CD4-positive, alpha-beta T cell treated with Interleukin-4 for 1 hour (primary cell): ENCODE data around the gene MRPL55.

Experiments
- DNase-seq, 2 donors: peaks; one replicate each; pipeline ENCODE4 v3.0.0-alpha.2; 2020 to 2022

MRPL55 gene

DNA sequence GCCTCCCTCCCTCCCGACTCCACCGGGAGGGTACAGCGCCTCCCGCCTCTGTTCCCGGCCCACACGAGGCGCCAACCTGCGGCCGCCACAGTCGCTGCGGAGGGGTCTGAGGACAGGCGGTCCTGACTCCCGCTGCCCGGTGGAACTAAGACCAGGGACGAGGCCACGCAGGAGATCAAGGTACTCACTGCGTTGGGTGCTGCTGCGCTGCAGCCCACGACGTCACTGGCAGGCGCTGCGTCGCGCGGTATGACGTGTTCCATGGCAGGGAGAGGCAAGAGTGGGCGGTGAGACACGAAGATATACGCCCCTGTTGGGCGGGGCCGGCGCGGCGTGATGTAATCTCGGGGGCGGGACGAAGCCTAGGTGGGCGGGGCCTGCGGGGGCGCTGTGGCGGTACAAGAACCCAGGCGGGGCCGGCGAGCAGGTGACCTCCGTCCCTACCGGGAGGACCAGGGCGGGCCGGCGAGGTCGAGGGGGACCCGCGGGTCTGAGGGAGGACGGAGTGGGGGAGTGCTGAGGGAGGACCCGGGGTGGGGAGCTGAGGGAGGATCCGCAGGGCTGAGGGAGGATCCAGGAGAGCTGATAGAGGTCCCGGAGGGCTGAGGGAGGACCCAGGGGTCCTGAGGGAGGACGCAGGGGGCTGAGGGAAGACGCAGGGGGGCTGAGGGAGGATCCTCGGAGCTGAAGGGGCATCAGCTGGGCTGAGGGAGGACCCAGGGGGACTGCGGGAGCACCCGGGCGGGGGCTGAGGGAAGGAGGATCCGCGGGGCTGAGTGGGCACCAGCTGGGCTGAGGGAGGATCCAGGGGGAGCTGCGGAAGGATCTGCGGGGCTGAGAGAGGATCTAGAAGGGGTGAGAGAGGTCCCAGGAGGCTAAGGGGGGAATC lies at the start of gene MRPL55:
MRPL55 (minus strand) TSS at position 227 of the 889 bp plus-strand sequence. CDS start 1,039 bp downstream, outside the sequence.
- DNase-seq, result peak; percentile 97 to 98

DNA sequence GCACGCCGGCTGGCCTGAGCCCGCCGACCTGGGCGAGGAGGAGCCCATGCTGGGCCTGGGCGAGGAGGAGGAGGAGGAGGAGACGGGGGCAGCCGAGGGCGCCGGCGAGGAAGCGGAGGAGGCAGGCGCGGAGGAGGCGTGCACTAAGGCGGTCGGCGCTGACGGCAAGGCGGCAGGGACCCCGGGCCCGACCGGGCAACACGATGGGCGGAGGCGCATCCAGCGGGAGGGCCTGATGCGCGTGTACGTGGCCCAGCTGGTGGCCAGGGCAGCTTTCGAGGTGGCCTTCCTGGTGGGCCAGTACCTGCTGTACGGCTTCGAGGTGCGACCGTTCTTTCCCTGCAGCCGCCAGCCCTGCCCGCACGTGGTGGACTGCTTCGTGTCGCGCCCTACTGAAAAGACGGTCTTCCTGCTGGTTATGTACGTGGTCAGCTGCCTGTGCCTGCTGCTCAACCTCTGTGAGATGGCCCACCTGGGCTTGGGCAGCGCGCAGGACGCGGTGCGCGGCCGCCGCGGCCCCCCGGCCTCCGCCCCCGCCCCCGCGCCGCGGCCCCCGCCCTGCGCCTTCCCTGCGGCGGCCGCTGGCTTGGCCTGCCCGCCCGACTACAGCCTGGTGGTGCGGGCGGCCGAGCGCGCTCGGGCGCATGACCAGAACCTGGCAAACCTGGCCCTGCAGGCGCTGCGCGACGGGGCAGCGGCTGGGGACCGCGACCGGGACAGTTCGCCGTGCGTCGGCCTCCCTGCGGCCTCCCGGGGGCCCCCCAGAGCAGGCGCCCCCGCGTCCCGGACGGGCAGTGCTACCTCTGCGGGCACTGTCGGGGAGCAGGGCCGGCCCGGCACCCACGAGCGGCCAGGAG lies 49.3 kb upstream of the MRPL55 start:
- no peak for DNase-seq

DNA sequence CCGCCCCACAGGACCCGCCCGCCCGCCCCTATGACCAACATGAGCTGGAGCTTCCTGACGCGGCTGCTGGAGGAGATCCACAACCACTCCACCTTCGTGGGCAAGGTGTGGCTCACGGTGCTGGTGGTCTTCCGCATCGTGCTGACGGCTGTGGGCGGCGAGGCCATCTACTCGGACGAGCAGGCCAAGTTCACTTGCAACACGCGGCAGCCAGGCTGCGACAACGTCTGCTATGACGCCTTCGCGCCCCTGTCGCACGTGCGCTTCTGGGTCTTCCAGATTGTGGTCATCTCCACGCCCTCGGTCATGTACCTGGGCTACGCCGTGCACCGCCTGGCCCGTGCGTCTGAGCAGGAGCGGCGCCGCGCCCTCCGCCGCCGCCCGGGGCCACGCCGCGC lies 48.6 kb upstream of the MRPL55 start:
- no peak for DNase-seq

- no peak for DNase-seq
These were observed 48.0 kb upstream of the MRPL55 start for GRCh38 chr1:228156941-228157728.

GRCh38 chr1:228156515-228156881 lies 47.4 kb upstream of the MRPL55 start:
- DNase-seq, result no peak

DNA sequence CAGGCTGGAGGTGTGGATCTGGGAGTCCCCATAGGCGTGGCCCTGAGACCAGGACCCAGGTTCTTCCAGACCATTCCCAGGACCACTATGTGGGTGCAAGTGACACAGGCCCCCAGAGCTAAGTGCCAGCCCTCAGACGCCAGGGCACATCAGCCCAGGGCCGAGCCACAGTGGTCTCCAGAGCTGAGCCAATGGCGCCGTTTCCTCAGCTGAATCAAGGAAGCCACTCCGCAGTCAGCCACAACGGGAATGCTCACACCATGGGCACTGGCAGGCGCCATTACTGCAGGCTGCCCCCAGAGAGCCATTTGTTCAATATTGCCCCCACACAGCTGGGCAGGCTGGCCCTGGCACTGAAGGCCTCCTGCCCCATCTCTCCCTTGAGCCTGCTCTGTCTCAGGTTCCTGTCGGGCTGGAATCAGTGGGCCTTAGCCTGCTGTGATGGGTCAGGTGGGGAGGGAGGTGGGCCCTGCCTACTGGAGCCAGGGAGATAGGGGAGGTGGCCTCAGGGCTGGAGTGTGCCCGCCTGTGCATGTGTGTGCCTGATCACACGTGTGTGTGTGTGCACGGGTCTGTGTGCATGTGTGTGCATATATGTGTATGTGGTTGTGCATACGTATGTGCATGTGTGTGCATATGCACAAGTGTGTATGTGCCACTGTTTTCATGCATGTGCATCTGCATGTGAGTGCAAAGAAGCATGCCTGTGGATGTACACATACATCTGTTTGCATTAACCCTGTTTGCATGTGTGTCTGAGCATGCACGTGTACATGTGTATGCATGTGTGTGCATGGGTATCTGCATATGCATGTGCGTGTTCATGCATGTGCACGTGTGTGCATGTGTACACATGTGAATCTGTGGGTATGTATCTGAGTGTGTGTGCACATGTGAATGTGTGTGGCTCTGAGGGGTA lies 46.8 kb upstream of the MRPL55 start:
- DNase-seq, result no peak

- DNase-seq, result no peak
These were observed 45.8 kb upstream of the MRPL55 start for GRCh38 chr1:228154670-228155571.

DNA sequence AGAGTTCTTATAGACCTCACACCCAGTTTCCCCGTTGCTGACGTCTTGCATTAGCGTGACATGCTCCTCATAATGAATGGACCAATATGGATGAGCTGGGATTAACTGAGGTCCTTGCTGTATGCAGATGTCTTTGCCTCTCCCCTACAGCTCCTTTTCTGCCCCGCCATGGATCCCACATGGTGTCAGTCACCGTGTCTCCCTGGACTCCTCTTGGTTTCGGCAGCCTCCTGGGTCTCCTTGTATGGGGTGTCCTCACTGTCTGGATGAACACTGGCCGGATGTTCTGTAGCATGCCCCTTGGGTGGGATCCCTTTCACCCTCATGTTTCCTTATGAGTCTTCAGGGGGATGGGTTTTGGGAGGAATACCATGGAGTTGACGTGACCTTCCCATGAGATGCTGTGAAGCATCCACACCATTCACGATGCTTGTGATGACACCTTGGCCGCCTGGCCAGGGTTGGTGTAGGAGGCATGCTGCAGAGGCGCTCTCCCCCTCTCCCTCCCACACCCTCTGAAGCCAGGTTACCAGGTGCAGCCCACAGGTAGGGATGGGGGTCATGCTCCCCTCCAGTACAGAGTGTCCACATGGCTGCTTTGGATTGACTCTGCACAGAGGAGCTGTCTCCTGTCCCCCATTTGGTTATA lies 45.0 kb upstream of the MRPL55 start:
- no peak for DNase-seq

DNA sequence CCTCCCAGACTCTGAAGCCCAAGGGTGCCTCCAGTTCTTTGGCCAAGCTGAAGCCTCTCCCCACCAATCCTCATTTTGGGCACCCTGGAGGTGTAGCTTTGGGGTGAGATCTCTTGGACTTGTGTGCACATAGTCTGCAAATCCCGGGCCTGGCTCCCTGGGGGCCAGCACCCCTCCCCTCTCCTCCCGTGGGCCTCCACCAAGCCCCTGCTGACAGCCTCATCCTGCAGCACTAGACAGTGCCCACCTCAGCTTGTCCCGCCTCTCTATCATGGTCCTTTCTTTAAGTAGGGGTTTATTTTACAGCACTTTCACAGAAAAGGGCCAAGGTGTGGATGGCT lies 43.8 kb upstream of the MRPL55 start:
- DNase-seq, result no peak

- DNase-seq, result no peak
These were observed 43.2 kb upstream of the MRPL55 start for GRCh38 chr1:228152097-228152917.

GRCh38 chr1:228151180-228151925 lies 42.3 kb upstream of the MRPL55 start:
- no peak for DNase-seq

GRCh38 chr1:228150461-228151179 lies 41.5 kb upstream of the MRPL55 start:
- no peak for DNase-seq

DNA sequence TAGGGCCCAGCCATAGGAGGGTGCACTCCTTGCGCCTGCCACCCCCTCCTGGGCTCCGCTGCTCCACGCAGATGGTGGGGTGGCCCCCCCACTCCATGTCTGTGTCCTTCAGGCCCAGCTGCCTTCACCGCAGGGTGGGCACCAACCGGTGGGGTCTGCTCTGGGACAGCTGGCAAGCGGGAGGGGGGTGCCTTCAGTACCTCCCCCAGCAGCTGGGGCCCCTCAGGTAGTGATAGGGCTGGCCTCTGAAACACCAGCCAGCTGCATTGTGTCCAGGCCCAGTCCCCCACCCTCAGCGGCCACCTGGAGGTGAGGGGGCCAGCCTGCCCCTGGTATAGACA lies 41.0 kb upstream of the MRPL55 start:
- DNase-seq, result no peak

DNA sequence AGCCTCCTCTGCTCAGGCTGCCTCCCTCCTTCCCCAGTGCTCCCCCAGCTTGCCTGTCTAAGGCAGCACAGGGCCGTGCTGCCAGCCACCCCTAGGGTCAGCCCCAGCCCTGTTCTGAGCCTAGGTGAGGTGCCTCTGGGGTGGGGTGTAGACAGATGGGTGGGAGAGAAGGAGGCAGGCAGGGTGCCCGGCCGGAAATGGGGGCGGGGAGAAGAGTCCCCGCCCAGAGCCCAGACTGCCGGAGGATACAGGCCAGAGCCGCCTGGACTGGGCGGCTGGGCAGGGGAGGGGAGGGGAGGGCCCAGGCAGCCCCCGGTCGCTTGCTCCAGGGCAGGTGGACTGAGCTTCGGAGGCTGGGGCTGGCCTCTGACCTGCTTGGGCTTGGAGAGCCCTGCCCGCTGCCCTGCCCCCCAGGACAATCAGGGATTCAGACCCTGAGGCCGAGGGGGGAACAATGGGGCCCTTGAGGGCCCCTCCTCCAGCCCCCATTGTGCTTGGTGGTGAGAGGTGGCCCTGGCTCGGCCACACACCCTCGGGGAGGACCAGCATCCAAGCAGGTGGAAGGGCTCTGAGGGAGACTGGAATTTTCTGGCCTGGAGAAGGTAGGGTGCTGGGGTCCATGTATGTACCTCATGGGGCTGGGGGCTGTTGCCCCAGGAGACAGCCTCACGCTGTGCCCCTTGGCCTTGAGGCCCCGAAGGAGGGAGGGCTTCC lies 40.5 kb upstream of the MRPL55 start, which contains the start of gene GJC2:
GJC2 (plus strand) TSS at position 525 of the 714 bp plus-strand sequence. CDS start 7,829 bp downstream, outside the sequence.
- DNase-seq, result no peak

GRCh38 chr1:228148935-228149405 lies 39.9 kb upstream of the MRPL55 start:
- no peak for DNase-seq

DNA sequence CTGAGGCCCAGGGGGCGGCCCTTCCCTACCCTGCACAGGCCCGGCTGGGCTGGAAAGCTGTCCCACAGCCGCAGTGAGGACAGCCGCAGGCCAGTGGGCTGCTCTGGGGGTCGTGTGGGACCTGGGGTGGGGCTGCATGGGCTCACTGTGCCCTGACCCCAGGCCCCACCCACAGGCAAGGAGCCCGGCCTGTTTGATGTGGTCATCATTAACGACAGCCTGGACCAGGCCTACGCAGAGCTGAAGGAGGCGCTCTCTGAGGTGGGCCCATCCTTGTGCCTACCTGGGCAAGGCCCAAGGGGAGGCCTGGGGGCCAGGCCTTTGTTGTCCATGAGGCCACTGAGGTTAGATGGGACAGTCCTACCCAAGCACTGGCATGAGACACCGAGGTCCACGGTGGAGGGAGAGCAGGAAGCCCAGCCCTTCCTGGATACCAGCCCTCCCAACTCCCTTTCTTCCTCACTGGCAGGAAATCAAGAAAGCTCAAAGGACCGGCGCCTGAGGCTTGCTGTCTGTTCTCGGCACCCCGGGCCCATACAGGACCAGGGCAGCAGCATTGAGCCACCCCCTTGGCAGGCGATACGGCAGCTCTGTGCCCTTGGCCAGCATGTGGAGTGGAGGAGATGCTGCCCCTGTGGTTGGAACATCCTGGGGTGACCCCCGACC lies 39.2 kb upstream of the MRPL55 start:
- no peak for DNase-seq

DNA sequence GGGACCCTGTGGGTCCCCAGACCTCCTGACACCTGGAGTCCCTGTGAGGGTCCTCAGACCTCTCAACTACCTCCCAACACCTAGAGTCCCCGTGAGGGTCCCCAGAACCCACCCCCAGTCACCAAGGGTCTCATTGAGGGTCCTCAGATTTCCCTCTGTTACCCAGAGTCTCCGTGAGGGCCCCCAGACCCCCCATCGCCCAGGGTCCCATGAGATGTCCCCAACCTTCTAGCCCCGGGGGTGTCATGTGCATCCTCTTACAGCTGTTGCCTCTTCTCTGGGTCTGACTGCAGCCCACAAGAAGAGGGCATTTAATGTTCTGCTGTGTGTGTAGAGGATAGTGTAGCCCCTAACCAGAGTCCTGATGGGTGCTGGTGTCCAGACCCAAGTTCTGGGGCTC lies 38.7 kb upstream of the MRPL55 start:
- no peak for DNase-seq
